ENCODE results near the gene STK32B. TPM values are rescaled to one million over a fixed set of nuclear protein-coding genes. Genes with fewer than 3 reads are reported as not detected.
"Not testable (repeated sequence)": the region's sequence is repeated elsewhere in the genome, so short reads cannot be mapped to it uniquely, and the experiment has no call there.

Gene STK32B
- polyA plus RNA-seq, 2 of the 4 experiments (the other 2 are of a cell fraction) = 7.6 to 12.1 TPM

DNA sequence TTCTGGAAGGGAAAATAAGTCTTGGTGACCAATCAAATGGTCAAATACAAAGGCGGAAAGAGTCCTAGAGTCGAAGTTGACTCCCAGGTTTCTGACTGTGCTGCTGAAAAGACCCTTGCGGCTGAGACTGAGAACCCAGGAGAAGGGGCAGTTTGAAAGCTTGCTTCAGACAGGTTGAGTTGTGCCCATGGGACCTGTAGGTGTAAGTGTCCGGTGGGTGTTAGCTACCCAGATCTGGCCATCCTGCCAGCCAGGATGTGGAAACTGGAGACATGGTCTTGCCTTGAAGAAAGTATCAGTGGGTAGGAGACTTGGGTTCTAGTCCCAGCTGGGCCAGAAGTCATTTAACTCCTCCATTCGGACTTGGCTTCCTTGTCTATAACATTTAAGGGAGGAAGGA lies 381.9 kb downstream of the STK32B start:
- ChIA-PET CTCF (interaction anchor here (0.6 kb wide), 1 partner anchor 27 kb away, joined by 3 read pairs; no protein-coding TSS in a partner anchor), POLR2A (no interaction called here)
- TF ChIP-seq, protein P1, sequence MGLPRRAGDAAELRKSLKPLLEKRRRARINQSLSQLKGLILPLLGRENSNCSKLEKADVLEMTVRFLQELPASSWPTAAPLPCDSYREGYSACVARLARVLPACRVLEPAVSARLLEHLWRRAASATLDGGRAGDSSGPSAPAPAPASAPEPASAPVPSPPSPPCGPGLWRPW (IDR thresholded peaks at IDR 0.05) = no peak
- TF ChIP-seq FOSL2 (IDR thresholded peaks at IDR 0.05) = no peak
- TF ChIP-seq FOSL2 (CRISPR knock-in tag; IDR thresholded peaks at IDR 0.05) = no peak
- TF ChIP-seq HOXB13 (CRISPR knock-in tag; IDR thresholded peaks at IDR 0.05; ENCODE audit: low read depth) = no peak
- TF ChIP-seq ZFP36 (IDR thresholded peaks at IDR 0.05; ENCODE audit: borderline replicate concordance, partially characterized antibody) = no peak
- no peak for TF ChIP-seq JUN (IDR thresholded peaks at IDR 0.05)
- no peak for TF ChIP-seq MAFK (IDR thresholded peaks at IDR 0.05; ENCODE audit: partially characterized antibody)
- TF ChIP-seq, protein P2, sequence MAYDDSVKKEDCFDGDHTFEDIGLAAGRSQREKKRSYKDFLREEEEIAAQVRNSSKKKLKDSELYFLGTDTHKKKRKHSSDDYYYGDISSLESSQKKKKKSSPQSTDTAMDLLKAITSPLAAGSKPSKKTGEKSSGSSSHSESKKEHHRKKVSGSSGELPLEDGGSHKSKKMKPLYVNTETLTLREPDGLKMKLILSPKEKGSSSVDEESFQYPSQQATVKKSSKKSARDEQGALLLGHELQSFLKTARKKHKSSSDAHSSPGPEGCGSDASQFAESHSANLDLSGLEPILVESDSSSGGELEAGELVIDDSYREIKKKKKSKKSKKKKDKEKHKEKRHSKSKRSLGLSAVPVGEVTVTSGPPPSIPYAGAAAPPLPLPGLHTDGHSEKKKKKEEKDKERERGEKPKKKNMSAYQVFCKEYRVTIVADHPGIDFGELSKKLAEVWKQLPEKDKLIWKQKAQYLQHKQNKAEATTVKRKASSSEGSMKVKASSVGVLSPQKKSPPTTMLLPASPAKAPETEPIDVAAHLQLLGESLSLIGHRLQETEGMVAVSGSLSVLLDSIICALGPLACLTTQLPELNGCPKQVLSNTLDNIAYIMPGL (CRISPR knock-in tag; IDR thresholded peaks at IDR 0.05; ENCODE audit: borderline replicate concordance) = no peak
- FAIRE-seq = no peak
- peaks cover 6% of the 10 kb centered on the region; the same call in 1 of the 3 replicates for H3K9me3 ChIP-seq
- no peak overlapping the region for H3K27ac ChIP-seq
- H3K4me3 ChIP-seq = no peak overlapping the region
- no peak for ATAC-seq
- WGBS (ENCODE audit: missing lambda C conversion rate) = 78% methylated on average over 5 of the region's 5 CpGs
- H3K4me2 ChIP-seq = no peak overlapping the region
- DNase-seq (ENCODE audit: low read depth in 1 of 2, low spot score in 1 of 2) = no peak
- H3K4me1 ChIP-seq = no peaks in the 10 kb centered on the region

DNA sequence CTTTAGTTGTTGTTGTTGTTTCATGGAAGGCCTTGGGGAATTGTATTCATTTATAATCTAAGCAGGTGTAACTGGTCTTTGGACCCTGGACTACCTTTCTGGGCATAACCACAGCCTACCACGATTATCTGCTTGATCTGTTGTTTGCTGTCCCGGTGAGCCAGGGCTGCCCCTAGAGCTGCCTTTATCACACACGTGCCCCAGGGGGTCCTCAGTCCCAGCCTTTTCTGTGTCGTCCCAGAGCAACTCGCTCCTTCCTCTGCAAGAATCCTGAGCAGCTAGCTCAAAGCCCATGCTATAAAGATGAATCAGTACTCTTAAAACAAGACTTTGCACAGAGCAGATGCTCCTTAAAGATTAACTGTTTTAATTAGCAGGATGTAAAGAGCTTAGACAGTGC lies 383.9 kb downstream of the STK32B start:
- CTCF ChIA-PET = interaction anchor here (1.7 kb wide), 1 partner anchor 378 kb away, joined by 3 read pairs; no protein-coding TSS in a partner anchor
- no peak for ATAC-seq
- H3K4me1 ChIP-seq = no peaks in the 10 kb centered on the region
- WGBS (ENCODE audit: missing lambda C conversion rate) = 72% methylated on average over 4 of the region's 5 CpGs
- H3K4me3 ChIP-seq = no peak overlapping the region
- DNase-seq (ENCODE audit: low read depth in 1 of 2, low spot score in 1 of 2) = no peak
- POLR2A ChIA-PET = no interaction called here
- no peak for FAIRE-seq
- no peak for TF ChIP-seq CHD4 (IDR thresholded peaks at IDR 0.05; ENCODE audit: borderline replicate concordance)
- TF ChIP-seq EHF (CRISPR knock-in tag; IDR thresholded peaks at IDR 0.05) = no peak
- TF ChIP-seq HOXB13 (CRISPR knock-in tag; IDR thresholded peaks at IDR 0.05; ENCODE audit: low read depth) = no peak
- H3K9me3 ChIP-seq = no peaks in the 10 kb centered on the region
- H3K4me2 ChIP-seq = no peak overlapping the region
- no peak overlapping the region for H3K27ac ChIP-seq

DNA sequence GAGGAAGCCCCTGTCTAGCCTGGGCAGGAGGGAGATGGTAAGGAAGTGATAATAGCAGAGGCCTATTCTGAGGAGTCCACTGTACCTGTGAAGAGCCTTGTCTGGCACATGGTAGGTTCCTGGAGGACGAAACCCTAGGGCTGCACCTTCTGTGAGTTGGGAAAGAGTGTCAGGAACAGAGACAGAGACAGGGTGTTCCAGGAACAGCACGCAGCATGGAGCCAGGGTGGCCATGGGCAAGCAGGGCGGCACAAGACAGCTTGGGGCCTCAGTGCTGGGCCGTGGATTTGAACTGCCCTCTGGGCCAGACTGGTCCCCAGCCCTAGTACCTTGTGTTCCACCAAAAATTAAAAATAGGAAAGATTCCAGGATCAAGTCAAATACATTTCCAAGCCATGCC lies 384.5 kb downstream of the STK32B start:
- Histone ChIP-seq H3K27ac (no peak overlapping the region), H3K4me3 (no peak overlapping the region), H3K9me3 (no peaks in the 10 kb centered on the region), H3K4me2 (no peak overlapping the region), H3K4me1 (no peaks in the 10 kb centered on the region)
- ATAC-seq (no peak), FAIRE-seq (no peak), DNase-seq (ENCODE audit: low read depth in 1 of 2, low spot score in 1 of 2) (no peak)
- POLR2A ChIA-PET = no interaction called here
- WGBS (ENCODE audit: missing lambda C conversion rate) = 80% methylated on average over 4 of the region's 4 CpGs
- CTCF ChIA-PET = interaction anchor here (1.7 kb wide), 1 partner anchor 377 kb away, joined by 3 read pairs; no protein-coding TSS in a partner anchor
- no peak for TF ChIP-seq FOSB (CRISPR knock-in tag; IDR thresholded peaks at IDR 0.05)
- no peak for TF ChIP-seq MAFK (IDR thresholded peaks at IDR 0.05; ENCODE audit: partially characterized antibody)
- no peak for TF ChIP-seq TFCP2L1 (CRISPR knock-in tag; IDR thresholded peaks at IDR 0.05)
- no peak for TF ChIP-seq RAD21 (conservative IDR thresholded peaks at IDR 0.05 in 1 of 2, IDR thresholded peaks at IDR 0.05 in 1 of 2)
- TF ChIP-seq, protein P3, sequence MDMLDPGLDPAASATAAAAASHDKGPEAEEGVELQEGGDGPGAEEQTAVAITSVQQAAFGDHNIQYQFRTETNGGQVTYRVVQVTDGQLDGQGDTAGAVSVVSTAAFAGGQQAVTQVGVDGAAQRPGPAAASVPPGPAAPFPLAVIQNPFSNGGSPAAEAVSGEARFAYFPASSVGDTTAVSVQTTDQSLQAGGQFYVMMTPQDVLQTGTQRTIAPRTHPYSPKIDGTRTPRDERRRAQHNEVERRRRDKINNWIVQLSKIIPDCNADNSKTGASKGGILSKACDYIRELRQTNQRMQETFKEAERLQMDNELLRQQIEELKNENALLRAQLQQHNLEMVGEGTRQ (IDR thresholded peaks at IDR 0.05) = no peak
- no peak for TF ChIP-seq SREBF2 (IDR thresholded peaks at IDR 0.05)
- no peak for TF ChIP-seq HDAC2 (IDR thresholded peaks at IDR 0.05)
- TF ChIP-seq, protein P1 (IDR thresholded peaks at IDR 0.05) = no peak
- no peak for TF ChIP-seq MYC (IDR thresholded peaks at IDR 0.05; ENCODE audit: borderline replicate concordance, low read length)
- TF ChIP-seq RCOR1 (IDR thresholded peaks at IDR 0.05; ENCODE audit: low read depth, low read length) = no peak
- TF ChIP-seq SMC3 (IDR thresholded peaks at IDR 0.05) = no peak
- no peak for TF ChIP-seq CEBPB (IDR thresholded peaks at IDR 0.05)
- no peak for TF ChIP-seq CBX2 (IDR thresholded peaks at IDR 0.05; ENCODE audit: borderline replicate concordance, low read depth)
- no peak for TF ChIP-seq POLR2AphosphoS2 (conservative IDR thresholded peaks at IDR 0.05; ENCODE audit: low read length)
- no peak for TF ChIP-seq HOXB5 (CRISPR knock-in tag; IDR thresholded peaks at IDR 0.05)
- no peak for TF ChIP-seq HOXA7 (CRISPR knock-in tag; IDR thresholded peaks at IDR 0.05)
- no peak for TF ChIP-seq TP53 (CRISPR knock-in tag; IDR thresholded peaks at IDR 0.05)
- TF ChIP-seq FOSL2 (IDR thresholded peaks at IDR 0.05) = no peak
- TF ChIP-seq FOSL2 (CRISPR knock-in tag; IDR thresholded peaks at IDR 0.05) = no peak
- TF ChIP-seq, protein P4, sequence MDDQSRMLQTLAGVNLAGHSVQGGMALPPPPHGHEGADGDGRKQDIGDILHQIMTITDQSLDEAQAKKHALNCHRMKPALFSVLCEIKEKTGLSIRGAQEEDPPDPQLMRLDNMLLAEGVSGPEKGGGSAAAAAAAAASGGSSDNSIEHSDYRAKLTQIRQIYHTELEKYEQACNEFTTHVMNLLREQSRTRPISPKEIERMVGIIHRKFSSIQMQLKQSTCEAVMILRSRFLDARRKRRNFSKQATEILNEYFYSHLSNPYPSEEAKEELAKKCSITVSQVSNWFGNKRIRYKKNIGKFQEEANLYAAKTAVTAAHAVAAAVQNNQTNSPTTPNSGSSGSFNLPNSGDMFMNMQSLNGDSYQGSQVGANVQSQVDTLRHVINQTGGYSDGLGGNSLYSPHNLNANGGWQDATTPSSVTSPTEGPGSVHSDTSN (IDR thresholded peaks at IDR 0.05) = no peak
- no peak for TF ChIP-seq RFX5 (IDR thresholded peaks at IDR 0.05)

DNA sequence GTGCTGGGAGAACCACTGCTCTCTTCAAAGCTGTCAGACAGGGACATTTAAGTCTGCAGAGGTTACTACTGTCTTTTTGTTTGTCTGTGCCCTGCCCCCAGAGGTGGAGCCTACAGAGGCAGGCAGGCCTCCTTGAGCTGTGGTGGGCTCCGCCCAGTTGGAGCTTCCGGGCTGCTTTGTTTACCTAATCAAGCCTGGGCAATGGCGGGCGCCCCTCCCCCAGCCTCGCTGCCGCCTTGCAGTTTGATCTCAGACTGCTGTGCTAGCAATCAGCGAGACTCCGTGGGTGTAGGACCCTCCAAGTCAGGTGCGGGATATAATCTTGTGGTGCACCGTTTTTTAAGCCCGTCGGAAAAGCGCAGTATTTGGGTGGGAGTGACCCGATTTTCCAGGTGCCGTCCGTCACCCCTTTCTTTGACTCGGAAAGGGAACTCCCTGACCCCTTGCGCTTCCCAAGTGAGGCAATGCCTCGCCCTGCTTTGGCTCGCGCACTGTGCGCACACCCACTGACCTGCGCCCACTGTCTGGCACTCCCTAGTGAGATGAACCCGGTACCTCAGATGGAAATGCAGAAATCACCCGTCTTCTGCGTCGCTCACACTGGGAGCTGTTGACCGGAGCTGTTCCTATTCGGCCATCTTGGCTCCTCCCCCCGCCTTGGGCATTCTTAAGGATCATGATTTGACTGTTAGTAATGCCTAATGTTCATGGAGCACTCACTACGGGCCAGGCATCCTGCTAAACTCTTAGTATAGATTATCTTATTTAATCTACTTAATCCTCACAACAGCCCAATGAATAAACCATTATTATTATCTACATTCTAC lies 392.9 kb downstream of the STK32B start:
- H3K9me3 ChIP-seq; CTCF ChIA-PET; ATAC-seq; POLR2A ChIA-PET; DNase-seq (ENCODE audit: low read depth in 1 of 2, low spot score in 1 of 2); H3K27ac ChIP-seq; H3K4me3 ChIP-seq; FAIRE-seq; H3K4me1 ChIP-seq; H3K4me2 ChIP-seq: not testable (repeated sequence)
- 81% methylated on average over 25 of the region's 31 CpGs for WGBS (ENCODE audit: missing lambda C conversion rate)

Data from A549 (cell line).